ENCODE measurements around the gene PKMYT1.

The PKMYT1 gene

DNA sequence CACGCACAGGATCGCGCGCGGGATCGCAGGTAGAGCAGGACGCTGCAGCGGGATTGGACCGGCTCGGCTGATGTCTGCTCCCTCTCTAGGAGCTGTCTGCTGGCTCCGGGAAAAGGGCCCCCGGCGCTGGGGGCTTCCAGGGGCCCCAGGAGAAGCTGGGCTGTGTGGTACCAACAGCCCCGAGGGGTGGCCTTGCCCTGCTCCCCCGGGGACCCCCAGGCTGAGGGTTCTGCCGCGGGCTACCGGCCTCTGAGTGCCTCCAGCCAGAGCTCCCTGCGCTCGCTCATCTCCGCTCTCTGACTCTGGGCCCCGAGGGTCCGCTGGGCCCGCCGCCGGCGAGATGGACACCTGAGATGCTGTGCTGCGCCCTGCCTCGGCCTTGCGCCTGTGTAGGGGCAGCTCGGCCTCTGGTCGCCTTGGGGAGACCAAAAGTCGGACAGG, 12.5 kb downstream of the PKMYT1 start:
- H3K4me3 ChIP-seq (ENCODE audit: low read length): no peak overlapping the region
- no peak for DNase-seq (ENCODE audit: low read depth)
- TF ChIP-seq, protein P1, sequence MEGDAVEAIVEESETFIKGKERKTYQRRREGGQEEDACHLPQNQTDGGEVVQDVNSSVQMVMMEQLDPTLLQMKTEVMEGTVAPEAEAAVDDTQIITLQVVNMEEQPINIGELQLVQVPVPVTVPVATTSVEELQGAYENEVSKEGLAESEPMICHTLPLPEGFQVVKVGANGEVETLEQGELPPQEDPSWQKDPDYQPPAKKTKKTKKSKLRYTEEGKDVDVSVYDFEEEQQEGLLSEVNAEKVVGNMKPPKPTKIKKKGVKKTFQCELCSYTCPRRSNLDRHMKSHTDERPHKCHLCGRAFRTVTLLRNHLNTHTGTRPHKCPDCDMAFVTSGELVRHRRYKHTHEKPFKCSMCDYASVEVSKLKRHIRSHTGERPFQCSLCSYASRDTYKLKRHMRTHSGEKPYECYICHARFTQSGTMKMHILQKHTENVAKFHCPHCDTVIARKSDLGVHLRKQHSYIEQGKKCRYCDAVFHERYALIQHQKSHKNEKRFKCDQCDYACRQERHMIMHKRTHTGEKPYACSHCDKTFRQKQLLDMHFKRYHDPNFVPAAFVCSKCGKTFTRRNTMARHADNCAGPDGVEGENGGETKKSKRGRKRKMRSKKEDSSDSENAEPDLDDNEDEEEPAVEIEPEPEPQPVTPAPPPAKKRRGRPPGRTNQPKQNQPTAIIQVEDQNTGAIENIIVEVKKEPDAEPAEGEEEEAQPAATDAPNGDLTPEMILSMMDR (conservative IDR thresholded peaks at IDR 0.05; ENCODE audit: low read depth, low read length): no peak

DNA sequence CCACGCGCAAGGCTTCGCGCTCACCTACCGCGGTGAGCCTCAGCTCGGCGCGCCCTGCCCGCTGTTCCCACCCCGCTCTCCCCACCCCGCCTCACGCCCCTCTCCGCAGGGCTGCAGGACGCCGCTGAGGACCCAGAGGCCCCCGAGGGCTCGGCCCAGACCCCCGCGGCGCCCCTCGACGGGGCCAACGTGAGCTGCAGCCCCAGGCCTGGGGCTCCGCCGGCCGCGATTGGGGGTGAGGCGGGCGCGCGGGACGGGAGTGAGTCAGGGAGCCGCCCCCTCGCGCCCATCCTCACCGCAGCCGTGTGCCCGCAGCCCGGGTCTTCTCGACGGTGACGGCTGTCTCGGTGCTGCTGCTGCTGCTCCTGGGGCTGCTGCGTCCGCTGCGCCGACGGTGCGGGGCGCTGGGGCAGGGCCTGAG, 13.0 kb downstream of the PKMYT1 start:
- TF ChIP-seq, protein P1 (conservative IDR thresholded peaks at IDR 0.05; ENCODE audit: low read depth, low read length): no peak
- no peak overlapping the region for H3K4me3 ChIP-seq (ENCODE audit: low read length)
- DNase-seq (ENCODE audit: low read depth): no peak

DNA sequence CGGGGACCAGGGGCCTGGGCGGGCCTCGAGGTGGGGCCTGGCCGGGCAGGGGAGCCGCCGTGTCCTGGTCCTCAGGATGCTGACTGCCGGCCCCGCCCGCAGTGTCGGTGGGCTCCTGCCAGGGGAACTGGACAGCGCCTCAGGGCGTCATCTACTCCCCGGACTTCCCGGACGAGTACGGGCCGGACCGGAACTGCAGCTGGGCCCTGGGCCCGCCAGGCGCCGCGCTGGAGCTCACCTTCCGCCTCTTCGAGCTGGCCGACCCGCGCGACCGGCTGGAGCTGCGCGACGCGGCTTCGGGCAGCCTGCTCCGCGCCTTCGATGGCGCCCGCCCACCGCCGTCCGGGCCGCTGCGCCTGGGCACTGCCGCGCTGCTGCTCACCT, 13.4 kb downstream of the PKMYT1 start:
- no peak overlapping the region for H3K4me3 ChIP-seq (ENCODE audit: low read length)
- TF ChIP-seq, protein P1 (conservative IDR thresholded peaks at IDR 0.05; ENCODE audit: low read depth, low read length): no peak
- no peak for DNase-seq (ENCODE audit: low read depth)

DNA sequence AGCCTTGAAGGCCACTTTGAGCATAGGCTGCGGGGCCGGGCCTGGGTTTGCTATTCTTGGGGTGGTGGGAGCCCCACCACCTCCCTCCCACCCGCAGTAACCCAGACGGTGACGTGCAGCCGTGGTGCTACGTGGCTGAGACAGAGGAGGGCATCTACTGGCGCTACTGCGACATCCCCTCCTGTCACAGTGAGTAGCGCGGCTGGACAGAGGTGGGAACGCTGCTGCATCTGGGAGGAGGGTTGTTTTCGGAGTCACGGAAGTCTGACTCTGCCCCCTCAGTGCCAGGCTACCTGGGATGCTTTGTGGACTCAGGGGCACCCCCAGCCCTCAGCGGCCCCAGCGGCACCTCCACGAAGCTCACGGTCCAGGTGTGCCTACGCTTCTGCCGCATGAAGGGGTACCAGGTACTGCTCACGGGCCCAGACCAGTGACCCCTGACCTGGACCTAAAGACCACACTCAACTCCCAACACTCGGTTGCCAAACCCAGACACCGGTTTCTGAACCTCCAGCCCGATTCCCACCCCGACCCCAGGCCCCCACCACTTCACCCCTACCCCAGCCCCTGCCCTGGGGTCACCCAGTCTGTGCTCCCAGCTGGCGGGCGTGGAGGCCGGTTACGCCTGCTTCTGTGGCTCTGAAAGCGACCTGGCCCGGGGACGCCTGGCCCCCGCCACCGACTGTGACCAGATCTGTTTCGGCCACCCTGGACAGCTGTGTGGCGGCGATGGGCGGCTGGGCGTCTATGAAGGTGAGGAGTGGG, 14.0 kb downstream of the PKMYT1 start:
- no peak overlapping the region for H3K4me3 ChIP-seq (ENCODE audit: low read length)
- no peak for DNase-seq (ENCODE audit: low read depth)
- TF ChIP-seq, protein P1 (conservative IDR thresholded peaks at IDR 0.05; ENCODE audit: low read depth, low read length): no peak

DNA sequence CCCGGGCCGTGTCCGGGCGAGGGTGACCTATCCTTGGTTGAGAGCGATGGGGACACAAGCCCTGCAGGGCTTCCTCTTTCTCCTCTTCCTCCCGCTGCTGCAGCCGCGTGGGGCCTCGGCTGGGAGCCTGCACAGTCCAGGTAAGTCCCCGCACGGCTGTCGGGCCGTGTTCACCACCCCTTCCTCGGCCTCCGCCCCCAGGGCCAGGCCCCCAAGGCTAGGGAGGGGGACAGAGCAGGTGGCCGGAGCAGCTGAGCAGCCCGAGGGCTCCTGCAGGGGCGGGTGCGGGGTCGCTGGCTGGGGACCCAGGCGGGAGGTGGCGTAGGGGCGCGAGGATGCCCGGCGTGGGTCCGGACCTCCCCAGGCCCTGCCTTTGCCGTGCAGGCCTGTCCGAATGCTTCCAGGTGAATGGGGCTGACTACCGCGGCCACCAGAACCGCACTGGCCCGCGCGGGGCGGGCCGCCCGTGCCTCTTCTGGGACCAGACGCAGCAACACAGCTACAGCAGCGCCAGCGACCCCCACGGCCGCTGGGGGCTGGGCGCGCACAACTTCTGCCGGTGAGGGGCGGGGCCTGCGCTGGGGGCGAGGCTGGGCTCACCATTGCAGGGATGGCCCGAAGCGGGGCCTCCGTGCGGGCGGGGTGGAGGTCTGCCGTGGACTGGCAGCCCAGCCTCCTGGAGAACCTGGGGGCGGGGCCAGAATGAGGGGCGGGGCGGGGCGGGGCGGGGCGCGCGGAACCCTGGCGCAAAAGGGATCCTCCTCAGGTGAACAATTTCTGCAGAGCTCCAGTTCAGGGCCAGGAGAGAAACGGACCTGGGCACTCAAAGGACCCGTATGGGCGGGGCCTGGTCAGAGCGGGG, 15.5 kb downstream of the PKMYT1 start:
- no peak for DNase-seq (ENCODE audit: low read depth)
- TF ChIP-seq, protein P1 (conservative IDR thresholded peaks at IDR 0.05; ENCODE audit: low read depth, low read length): no peak
- peak overlapping the region; percentile 32 for H3K4me3 ChIP-seq (ENCODE audit: low read length)

DNA sequence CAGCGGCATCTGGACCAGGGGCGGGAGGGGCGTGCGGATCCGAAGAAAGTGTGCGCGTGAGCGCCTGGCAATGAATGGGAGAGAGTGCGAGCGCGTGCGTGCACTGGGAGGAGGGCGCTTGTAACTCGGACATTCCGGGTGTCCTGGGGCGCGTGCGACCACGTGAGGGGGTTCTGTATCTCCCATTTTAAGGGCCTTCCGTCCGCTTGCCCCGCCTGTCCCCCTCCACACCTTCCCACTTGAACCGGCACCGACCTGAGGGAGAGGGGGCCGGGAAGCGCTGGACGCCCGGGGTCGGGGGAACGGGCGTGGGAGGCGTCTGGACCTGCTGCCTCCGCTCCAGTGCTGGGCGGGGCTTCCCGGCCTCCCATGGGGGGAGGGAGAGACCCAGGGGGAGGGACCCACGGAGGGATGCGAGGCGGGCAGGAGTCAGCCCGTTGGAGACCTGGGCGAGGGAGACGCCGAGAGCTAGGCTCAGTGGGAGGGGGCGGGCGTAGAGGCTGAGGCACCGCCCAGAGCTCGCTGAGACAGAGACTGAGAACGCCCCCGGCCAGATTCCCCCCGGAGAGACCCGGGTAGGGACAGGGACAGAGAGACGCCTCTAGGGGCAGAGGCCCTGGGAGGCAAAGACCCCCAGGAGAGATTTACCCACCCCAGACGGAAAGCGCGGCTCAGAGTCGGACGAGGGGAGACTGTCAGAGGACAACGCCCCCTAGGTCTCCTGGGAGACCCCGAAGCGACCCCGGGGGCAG, 16.3 kb downstream of the PKMYT1 start, which contains the start of gene KREMEN2:
Gene KREMEN2, plus strand, starts transcription at position 553 of the 752 bp plus-strand sequence. CDS start 246 bp downstream, outside the sequence.
- DNase-seq (ENCODE audit: low read depth): no peak
- H3K4me3 ChIP-seq (ENCODE audit: low read length): peak within 1 kb of the TSS; percentile 32
- TF ChIP-seq, protein P1 (conservative IDR thresholded peaks at IDR 0.05; ENCODE audit: low read depth, low read length): no peak

Data from retinal pigment epithelial cell (primary cell).